Measurements from ENCODE around the gene C1orf185.
A peak's percentile ranks its signal among the peaks of the same experiment; 100 is the strongest.

The C1orf185 gene

DNA sequence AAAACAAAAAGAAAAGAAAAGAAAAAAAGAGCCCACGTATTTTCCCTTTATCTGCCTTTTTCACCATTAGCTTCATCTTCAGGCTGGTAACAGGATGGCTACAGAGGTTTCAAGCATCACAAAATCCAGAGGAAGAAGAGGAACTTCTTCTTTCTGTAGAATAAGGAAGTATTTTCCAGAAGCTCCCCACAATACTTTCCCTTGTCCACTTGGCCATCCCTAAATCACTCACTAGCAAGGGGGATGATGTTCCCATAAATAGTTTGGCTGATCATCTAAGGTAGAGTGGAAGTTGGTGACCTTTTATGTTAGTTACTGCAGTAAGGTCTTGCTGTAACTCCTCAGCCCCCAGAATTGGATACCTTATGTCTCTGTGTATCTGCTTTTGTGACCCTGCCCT lies 88.9 kb downstream of the C1orf185 start:
- TF ChIP-seq REST (IDR thresholded peaks at IDR 0.05; ENCODE audit: low read depth) (no peak), ZBTB7A (IDR thresholded peaks at IDR 0.05; ENCODE audit: low read depth) (no peak), FOXM1 (IDR thresholded peaks at IDR 0.05; ENCODE audit: borderline replicate concordance, low read depth) (no peak), EGR1 (IDR thresholded peaks at IDR 0.05) (no peak), TAF1 (IDR thresholded peaks at IDR 0.05; ENCODE audit: low read depth) (no peak), CEBPB (IDR thresholded peaks at IDR 0.05) (no peak), RAD21 (IDR thresholded peaks at IDR 0.05; ENCODE audit: low read depth) (no peak), USF1 (IDR thresholded peaks at IDR 0.05) (no peak), CREB1 (IDR thresholded peaks at IDR 0.05; ENCODE audit: low read depth) (no peak), EP300 (IDR thresholded peaks at IDR 0.05; ENCODE audit: borderline replicate concordance) (no peak), YY1 (IDR thresholded peaks at IDR 0.05; ENCODE audit: low read depth) (no peak), TEAD4 (IDR thresholded peaks at IDR 0.05) (no peak), TCF12 (IDR thresholded peaks at IDR 0.05; ENCODE audit: low read depth) (no peak), NFIC (IDR thresholded peaks at IDR 0.05) (no peak)
- TF ChIP-seq, protein P1, sequence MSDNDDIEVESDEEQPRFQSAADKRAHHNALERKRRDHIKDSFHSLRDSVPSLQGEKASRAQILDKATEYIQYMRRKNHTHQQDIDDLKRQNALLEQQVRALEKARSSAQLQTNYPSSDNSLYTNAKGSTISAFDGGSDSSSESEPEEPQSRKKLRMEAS (IDR thresholded peaks at IDR 0.05), result no peak

GRCh38 chr1:51192213-51192843 lies 90.3 kb downstream of the C1orf185 start:
- TF ChIP-seq TCF12 (IDR thresholded peaks at IDR 0.05; ENCODE audit: low read depth), result no peak
- TF ChIP-seq RAD21 (IDR thresholded peaks at IDR 0.05; ENCODE audit: low read depth), result peak; percentile 72
- no peak for TF ChIP-seq EP300 (IDR thresholded peaks at IDR 0.05; ENCODE audit: borderline replicate concordance)
- TF ChIP-seq TAF1 (IDR thresholded peaks at IDR 0.05; ENCODE audit: low read depth), result no peak
- TF ChIP-seq REST (IDR thresholded peaks at IDR 0.05; ENCODE audit: low read depth), result no peak
- TF ChIP-seq NFIC (IDR thresholded peaks at IDR 0.05), result no peak
- TF ChIP-seq TEAD4 (IDR thresholded peaks at IDR 0.05), result peak; percentile 90
- no peak for TF ChIP-seq CREB1 (IDR thresholded peaks at IDR 0.05; ENCODE audit: low read depth)

DNA sequence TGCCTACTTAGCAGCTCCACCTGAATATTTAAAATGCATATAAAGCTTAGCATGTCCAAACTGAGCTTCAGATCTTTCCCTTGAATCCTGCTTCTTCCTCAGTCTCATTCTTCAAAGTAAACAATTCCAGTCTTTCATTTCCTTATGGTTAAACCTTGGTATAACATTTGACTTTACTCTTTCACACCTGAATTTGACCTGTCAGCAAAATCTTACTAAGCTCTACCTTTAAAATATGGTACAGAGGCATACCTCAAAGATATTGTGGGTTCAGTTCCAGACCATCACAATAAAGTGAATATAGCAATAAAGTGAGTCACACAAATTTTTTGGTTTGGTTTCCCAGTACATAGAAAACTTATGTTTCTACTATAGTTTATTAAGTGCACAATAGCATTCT lies 91.5 kb downstream of the C1orf185 start:
- TF ChIP-seq RAD21 (IDR thresholded peaks at IDR 0.05; ENCODE audit: low read depth), result no peak
- TF ChIP-seq REST (IDR thresholded peaks at IDR 0.05; ENCODE audit: low read depth), result no peak
- no peak for TF ChIP-seq FOXM1 (IDR thresholded peaks at IDR 0.05; ENCODE audit: borderline replicate concordance, low read depth)
- no peak for TF ChIP-seq CREB1 (IDR thresholded peaks at IDR 0.05; ENCODE audit: low read depth)
- no peak for TF ChIP-seq TAF1 (IDR thresholded peaks at IDR 0.05; ENCODE audit: low read depth)
- no peak for TF ChIP-seq EGR1 (IDR thresholded peaks at IDR 0.05)
- TF ChIP-seq NFIC (IDR thresholded peaks at IDR 0.05), result no peak
- TF ChIP-seq, protein P1 (IDR thresholded peaks at IDR 0.05), result no peak
- TF ChIP-seq ZBTB7A (IDR thresholded peaks at IDR 0.05; ENCODE audit: low read depth), result no peak

Data from Ishikawa (cell line).